HG02678 (cell line): ENCODE measurements around the gene NHSL2.
"Not testable (repeated sequence)": the region's sequence is repeated elsewhere in the genome, so short reads cannot be mapped to it uniquely, and the experiment has no call there.

Experiments used
- ATAC-seq: cut with Tn5 transposase; IDR thresholded peaks from one replicate; pipeline ENCODE4 v1.9.1; 2021; ENCODE audit warnings: mild to moderate bottlenecking, moderate library complexity; ENCODE audit not compliant: unreplicated experiment

NHSL2 gene

DNA sequence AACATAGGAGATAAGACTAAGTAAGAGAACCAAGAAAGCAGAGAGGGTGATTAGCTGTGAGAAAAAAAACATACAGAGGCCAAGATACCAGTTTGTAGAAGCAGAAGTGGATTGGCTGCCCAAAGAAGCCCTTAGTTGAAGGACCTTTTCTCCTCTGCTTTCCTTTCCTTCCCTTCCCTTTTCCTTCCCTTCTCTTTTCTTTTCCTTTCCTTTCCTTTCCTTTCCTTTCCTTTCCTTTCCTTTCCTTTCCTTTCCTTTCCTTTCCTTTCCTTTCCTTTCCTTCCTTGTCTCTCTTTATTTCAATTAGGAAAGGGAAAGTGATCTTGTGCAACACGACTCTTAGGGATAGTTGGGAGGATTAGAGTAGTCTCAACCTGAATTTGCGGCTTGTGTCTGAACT lies 128.2 kb downstream of the NHSL2 start:
- ATAC-seq: no peak

- no peak for ATAC-seq
Measured at GRCh38 chrX:72040506-72040905, 129.9 kb downstream of the NHSL2 start.

DNA sequence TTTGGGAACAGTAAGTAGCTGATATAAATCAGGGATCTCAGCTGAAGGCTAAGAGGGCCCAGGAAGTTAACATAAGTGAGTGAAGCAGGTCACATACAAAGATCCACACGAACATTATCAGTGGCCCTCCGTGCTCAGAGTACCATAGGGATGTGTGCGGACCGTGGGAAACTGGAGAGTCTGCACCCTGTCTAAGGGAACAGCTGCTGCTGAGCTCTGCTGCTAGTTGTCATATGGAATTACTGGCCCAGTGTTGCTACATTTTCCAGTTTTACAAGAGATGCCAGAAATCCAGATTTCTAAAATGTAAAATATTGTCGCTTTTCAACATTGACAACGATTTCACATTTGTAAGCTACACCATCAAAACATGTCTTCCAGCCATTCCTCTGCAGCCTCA lies 130.5 kb downstream of the NHSL2 start:
- no peak for ATAC-seq

- ATAC-seq: no peak
Measured at GRCh38 chrX:72041871-72042851, 131.5 kb downstream of the NHSL2 start.

DNA sequence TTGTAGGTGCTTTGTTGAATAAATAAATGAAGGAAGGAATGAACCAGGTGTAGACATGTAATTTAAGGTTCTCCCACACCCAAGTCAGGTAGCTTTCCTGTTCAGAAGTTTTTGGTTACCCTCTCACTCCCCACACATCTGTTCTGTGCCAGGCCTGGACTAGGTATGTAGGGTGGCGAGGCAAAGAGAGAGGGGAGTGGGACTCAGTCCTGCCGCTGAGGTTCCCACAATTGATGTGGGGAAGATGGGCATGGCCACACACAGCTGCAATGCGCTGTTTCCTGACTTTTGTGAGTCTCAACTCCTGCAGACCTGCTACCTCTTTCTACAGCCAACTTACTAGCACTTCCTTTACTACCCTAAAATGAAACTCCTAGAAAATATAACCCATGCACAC lies 132.2 kb downstream of the NHSL2 start:
- ATAC-seq: no peak

DNA sequence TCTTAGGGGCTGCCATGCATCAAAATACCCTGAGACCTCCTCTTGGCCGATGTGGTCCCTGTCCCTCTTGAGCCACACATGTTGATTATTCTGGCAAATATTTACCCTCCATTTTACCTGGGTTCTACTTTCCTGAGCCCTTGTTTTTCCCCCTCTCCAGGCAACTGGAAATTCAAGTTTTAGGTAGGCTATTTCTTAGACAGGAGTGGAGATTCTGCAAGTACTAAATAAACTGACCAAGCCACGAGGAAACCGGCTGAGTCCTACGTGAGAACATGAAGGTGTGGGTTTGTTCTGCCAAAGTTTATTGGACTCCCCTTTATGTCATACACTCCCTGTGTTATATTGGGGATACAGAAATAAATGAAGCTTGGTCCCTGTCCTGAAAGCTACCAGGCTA lies 133.0 kb downstream of the NHSL2 start:
- ATAC-seq: no peak

DNA sequence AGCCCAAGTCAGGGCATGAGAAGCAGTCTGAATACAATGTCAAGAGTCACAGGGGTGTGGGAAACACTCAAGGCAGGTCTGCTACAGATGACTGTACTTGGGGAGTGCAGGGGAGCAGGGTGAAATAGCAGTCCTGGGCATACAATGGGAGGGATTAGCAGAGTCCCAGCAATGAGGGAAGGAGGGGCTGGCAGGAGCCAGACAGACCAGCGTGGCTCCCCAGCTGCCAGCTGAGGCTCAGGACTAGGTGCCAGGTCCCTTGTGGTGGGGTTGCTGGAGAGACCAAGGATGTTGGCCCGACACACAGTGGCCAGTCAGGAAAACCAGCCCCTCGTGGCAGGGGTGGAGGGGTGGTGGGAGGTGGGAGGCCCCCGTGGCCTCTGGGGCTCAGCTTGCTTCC lies 134.5 kb downstream of the NHSL2 start:
- ATAC-seq: no peak

DNA sequence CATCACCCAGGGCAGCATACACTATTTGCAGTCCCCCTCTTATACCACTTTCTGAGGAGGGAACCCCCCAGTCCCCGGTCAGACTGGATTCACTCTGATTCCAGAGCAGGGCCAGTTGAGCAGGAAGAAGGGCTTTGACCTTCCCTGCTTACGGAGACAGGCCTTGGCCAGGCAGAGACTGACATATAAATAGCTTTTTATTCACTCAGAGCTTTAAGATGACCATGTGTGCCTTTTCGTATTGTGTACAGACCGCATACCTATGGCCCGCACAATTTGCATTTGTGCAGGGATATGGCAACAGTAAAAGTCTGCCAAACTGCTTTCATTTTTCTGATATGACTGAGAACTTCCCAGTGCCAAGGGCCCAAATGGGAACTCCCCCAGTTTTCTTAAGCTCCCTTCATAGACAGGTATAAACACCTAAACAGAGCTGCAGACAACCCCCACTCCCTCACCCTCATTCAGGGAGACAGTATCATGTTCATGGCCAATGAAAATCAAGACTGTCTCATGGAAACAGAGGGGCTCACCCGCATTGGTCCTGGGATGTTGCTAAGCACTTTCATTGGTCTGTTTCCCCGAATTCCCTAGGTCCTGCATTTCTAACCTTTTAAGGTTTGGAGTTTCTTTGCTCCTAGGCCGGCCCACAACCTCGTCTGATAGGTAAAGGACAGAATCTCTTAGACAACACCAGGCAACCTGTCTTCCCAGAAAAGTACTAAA lies 135.1 kb downstream of the NHSL2 start:
- ATAC-seq: no peak

- no peak for ATAC-seq
Measured at GRCh38 chrX:72046447-72046846, 135.8 kb downstream of the NHSL2 start.

DNA sequence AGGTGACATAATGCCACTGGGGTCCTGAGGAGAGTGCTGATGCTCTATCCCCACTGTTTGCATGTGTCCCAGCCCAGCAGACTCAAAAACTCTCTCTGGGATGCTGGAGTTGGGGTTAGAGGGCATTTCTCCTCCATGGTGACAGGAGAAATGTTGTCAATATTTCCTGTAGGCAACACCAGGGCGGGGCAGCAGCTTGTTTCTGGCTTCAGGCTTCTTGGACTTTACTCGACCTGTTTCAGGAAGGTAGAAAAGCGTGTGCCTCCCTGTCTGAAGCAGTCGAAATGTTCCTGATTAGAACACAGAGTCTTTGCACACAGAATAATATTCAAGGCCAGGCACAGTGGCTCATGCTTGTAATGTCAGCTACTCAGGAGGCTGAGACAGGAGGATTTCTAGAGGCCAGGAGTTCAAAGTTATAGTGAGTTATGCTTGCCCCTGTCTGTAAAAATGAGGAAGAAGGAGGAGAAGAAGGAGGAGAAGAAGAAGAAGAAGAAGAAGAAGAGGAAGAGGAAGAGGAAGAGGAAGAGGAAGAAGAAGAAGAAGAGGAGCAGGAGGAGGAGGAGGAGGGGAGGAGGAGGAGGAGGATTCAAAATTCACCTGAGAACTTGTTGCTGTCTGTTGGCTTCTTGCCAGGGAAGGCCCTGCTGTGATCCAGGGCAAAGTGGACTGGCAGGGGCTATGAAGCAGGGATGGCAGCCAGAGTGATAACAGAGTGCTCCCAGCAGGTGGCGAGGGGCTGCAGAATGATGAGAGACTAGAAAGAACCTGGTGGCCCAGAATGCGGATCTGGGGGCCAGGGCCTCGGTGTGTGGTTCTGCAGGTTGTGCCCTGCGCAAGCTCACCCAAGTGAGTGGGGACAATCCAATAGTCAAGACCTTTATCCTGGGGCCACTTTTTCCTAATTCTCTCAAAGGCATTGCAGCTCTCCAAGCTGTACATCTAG lies 138.1 kb downstream of the NHSL2 start:
- ATAC-seq: no peak

- ATAC-seq: no peak
Measured at GRCh38 chrX:72050011-72050410, 139.4 kb downstream of the NHSL2 start.

GRCh38 chrX:72051589-72051988 lies 140.9 kb downstream of the NHSL2 start:
- ATAC-seq: no peak

- no peak for ATAC-seq
Measured at GRCh38 chrX:72052415-72053090, 141.9 kb downstream of the NHSL2 start.

DNA sequence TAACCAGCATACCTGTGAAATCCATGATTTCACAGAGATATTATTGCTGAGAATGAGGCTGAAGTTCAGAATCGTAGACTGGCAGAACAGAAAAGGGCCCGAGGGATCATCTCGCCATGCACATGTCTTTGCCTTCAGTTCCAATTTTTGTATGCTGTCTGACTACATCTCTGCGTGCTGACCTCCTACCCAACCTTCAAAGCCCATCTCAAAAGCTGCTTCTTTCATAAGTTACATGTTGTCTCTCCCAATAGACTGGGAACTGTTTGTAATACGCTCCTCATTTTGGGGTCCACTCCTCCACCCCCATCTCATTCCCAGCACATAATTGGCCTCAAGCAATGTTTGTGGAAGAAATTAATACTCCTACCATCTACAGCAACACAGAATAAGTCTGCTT lies 142.9 kb downstream of the NHSL2 start:
- ATAC-seq: no peak

GRCh38 chrX:72054779-72055489 lies 144.3 kb downstream of the NHSL2 start:
- ATAC-seq: no peak

DNA sequence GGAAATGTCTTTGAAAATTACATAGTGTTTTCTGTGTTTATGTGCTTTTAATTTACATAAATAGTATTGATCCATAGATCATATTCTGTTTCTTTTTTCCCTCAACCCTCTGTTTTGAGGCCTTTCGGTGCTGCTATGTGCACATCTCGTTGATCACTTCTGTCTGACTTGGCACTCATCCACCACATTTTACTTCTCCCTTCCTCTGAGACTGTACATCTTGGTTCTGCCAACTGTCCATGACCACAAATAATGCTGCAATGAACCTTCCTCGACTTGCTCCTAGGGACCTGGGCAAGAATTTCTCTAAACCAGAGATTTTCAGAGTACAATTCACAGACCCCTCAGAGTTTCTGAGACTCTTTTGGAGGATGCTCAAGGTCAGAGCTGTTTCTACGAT lies 146.7 kb downstream of the NHSL2 start:
- ATAC-seq: no peak

- no peak for ATAC-seq
Measured at GRCh38 chrX:72057849-72058248, 147.2 kb downstream of the NHSL2 start.

DNA sequence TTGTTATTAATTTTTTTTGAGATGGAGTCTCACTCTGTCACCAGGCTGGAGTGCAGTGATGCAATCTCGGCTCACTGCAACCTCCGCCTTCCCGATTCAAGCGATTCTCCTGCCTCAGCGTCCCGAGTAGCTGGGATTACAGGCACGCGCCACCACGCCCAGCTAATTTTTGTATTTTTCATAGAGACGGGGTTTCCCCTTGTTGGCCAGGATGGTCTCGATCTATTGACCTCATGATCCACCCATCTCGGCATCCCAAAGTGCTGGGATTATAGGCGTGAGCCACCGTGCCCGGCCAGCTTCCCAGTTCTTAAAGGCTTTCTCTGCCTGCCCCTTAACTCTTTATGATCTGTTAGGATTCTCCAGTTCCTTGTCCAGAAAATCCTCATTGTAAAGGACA lies 147.7 kb downstream of the NHSL2 start:
- ATAC-seq: not testable (repeated sequence)

DNA sequence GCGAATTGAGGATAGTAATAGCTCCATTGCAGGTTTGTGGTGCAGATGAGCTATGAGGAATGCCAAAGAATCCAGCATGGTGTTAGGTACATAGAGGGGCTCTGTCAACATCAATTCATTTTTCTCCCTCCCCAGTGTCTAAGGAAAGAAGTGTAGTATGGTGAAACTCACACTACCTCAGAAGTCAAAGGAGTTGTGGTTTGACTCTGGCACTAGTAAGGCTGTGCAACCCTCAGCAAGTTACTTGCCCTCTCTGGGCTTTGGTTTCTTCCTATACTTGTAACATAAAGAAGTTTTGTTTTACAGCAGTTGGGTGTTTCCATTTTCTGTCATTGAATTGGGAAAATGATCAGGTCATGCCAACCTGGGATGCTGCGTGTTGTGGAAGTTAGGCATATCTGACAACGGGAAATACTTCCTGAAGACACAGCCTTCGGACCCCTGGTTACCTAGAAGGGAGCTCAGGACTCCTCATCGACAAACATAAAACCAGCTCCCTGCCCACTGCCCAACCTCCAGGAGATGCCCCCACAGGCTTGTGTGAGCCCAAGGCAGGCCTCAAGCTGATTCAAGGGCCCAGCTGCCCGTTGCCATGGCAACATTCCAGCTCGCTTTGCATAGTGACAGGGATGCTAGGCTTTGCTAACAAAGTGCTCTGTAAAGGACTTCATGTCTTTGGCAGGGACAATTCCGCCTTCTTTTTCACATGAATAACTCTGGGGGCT lies 149.7 kb downstream of the NHSL2 start:
- no peak for ATAC-seq
